Retina (tissue), 1 donor: Measurements from ENCODE around the gene FAM78B.

ENCODE experiments used
- DNase-seq: peaks from one replicate; pipeline ENCODE4 v3.0.0-alpha.2; 2016

Gene FAM78B

DNA sequence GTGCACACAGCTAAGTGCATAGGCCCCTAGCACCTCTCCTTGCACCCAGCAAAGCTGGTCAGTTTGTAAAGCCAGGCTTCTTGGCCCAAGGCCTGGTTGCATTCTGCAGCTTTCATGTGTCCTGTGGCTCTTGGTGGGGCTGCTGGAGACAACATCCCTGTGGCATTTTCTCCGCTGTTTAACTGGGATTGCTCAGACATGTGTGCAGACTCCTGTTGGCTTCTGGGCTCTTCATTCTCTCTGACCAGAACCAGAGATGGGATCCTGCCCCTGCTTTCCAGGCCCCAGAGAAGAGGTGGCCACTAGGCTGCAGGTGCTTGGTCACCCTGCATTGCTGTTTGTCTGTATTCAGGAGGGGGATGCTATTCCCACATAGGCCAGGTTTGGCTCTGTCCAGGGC lies 50.8 kb downstream of the FAM78B start:
- DNase-seq = no peak

DNA sequence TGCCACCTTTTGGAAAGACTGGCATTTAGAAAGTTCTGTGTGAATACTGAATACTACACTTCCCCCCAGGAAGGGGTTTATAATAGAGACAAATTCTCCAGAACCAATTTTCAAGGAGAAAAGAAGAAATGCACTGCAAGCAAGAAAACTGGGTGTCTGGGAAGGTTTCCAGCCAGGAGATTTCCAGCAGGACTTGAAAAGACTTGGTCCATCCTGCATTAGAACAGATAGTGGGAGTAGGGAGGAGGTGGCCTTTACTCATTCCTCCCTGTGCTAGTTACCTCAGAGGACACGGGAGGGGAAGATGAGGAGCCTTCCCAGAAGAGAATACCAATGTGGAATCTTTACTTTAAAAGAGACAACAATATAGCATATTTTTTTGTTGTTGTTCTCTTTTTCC lies 52.4 kb downstream of the FAM78B start:
- no peak for DNase-seq

DNA sequence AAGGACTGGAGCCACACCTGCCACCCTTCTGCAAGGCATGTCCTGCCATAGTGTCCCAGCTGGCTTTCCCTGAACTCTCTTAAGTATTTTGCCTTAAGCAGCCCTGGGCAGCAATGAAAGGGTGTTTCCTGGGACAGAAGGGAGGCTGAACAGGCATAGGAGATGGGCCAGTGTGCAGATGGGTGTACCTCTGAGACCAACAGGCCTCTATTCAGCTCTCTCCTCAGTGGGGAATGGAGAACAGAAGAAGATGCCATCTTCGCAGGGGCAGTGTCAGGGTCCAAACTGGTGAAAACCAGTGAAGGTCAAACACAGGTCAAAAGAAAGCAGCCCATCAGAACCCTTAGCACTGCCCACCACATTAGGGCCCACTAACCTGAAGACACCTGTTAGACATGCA lies 53.2 kb downstream of the FAM78B start:
- DNase-seq = no peak

DNA sequence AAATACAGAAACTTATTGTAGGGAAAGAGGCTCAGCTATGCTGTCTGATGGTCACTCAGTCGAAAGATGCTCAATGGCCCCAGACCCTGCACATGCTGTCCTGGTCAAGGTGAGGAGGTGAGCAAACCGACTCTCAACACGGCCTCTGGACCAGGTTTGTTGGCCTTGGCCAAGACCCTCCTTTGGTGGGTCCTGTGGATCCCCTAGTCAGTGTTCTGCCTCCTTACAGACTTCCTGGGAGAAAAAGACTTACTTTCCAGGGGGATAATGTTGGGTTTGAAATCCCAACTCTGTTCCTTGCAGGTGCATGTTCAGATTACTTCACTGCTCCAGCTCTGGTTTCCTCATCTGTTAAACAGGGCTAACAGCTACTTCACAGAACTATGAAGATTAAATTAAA lies 53.8 kb downstream of the FAM78B start:
- no peak for DNase-seq

DNA sequence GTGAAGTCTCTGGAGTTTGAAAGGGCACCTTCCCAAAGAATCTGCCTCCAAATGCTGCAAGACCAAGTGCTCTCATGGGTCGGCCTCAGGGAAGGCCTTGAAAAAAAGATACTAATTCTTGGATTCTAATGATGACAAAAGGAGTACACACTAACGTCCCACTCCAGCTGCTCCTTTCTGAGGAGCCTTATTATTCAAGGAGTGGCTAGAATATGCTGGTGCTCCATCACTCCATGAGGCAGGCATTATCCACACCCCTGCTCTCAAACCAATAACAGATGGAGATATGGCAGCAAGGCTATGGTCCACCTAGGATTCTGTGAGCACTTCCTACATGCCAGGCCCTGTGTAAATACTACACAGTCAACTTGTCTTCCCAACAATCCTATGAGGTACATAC lies 54.4 kb downstream of the FAM78B start:
- no peak for DNase-seq

DNA sequence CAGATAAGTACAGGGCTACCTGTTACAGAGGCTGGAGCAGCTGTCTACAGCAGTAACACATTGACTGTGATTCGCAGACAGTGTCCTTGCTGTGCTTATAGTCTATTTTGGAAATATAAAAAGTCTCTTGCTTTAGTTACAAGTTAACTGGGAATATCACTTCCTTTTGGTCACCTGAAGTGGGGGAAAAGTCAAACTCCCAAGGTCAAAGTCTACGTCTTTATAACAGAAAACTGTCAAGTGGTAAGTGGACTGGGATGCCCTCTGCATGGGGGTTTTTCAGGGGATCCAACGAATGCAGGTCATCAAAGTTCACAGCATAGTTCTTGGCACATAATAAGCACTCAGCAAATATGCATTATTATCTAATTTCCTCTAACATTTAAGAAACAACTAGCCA lies 55.4 kb downstream of the FAM78B start:
- no peak for DNase-seq

DNA sequence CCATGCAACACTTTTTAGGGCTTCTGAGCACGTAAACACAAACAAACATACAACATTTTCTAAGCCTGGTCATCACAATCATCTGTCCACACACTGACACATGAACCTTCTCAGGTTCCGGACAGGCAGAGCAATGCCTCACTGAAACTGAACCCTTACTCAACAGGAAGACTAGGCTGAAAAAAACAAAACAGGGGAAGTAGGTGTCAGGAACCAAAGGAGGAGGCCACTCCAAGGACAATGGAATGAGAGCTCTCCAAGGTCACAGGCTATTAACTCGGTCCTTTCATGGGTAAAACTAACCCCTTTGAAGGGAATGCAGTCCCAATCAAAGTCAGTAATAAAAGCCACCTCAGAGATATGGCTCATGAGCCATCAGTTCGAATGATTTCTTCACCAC lies 76.6 kb downstream of the FAM78B start:
- no peak for DNase-seq

DNA sequence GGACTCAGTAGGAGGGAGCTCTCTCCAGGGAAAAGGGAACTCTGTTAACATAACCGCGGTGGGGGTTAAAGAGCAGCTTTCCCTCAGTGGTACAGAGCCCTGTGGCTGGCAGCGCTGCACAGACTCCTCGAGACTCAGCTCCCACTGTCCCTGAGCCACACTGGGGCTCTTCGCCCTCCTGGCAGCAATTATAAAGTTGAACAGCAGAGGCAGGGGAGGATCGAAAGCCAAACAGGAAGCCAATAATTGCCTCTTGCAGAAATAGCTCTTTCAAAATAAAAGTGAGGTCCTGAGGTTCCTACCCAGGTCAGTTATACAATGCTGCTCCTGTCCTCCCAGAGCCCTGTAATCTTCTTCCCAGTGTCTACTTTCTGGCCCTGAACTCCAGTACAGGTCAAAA lies 77.0 kb downstream of the FAM78B start:
- DNase-seq = no peak

DNA sequence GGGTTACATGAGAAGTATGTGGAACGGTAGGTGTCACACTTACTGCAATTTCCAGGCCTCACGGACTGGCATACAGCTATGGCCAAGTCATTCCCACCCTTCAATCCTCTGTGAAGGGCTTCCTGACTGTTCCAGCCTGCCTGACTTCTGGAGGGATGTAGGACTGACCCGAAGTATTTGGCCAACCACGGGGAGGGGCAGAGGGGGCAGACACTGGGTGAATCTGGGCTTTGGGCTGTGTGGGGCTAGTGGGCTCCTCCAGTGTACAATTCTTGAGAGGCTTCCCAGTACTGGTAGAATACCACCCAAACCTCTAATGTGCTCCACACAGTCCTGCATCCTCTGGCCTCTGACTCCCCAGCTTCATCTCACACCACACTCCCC lies 78.2 kb downstream of the FAM78B start:
- no peak for DNase-seq

DNA sequence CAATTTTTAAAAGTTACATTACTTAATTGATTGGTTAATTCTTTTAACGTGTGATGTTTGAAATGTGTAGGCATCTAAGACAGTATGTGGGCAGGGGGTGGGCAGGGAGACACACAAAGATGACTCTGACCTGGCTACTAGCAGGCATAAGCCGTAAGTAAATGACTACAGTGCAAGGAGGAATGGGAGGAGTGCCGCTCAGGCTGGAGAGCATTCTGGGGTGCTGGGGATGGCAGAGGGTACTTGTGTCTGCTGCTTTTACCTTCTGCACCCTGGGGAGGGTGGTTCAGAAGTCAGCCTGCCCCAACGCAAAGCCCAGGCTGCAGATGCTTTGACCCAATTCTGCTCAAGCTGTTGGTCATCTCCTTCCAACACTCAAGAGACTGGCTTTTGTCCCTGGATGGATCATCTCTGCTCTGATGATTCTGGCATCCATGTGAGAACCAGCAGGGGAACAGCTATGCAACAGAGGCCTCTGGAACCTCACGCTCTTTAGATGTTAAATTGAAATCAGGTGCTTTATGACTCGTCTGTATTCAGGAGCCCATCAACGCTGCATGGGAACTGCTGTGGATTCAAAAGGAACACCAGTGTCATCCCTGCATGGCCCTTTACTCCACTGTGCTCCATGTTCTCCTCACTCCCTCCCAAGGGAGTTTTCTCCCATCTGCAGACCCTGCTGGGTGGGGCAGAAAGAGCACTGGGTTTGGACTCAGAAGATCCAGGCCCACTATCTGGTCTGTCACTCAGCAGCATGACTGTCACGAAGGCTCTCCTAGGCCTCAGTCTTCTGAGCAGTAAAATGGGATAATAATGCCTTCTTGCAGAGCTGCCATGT lies 78.8 kb downstream of the FAM78B start:
- no peak for DNase-seq

DNA sequence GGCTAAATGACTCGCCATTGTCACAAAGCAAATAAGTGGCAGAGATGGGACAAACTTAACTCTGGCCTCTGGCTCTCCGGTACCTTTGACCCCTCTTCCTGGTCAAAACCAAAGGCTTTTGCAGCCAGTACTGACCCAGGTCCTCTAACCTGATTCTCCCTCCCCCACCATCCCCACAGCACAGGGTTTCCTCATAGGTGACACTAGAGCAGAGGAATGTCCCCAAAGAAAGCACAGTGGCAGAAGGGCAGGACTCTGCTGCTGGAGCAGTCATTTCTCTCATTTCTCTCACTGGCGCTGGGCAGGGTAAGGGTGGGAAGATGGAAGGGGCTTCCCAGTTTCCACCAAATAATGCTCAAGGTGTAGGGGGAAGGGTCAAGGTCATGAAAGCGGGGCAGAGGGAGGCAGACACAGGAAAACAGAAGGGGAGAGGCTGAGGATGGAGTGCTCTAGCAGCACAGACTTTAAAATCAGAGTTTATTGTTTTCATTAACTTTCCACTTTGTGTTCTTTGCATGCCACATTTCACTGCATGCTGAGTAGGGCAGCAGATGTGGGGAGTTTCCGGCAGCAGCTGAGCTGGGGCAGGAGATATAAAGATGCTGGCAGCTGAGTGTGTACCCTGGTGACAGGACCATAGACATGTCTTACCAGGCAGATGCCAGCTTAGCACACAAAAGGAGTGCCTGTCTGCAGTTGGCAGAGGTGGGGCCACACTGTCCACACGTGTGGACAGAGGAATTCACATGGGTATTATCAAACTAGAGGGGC lies 80.5 kb downstream of the FAM78B start:
- DNase-seq = no peak

DNA sequence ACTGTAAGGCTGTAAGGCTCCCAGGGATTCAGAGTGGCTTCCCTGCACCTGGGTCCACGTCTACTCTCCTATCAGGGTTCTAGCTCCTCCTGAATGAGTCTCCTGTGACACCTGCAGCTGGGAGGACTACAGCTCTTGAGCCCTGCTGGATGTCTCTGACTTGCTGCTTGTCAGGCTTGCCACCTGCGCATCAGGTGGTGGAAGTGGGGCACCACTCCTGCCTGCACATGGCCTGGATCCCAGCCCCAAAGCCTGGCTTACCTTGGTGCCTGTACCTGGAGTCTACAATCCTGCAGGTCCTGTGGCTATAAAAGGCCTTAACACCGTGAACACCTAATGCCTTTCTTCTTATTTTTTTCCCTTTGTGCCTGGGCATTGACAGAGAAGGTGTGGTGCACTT lies 82.2 kb downstream of the FAM78B start:
- no peak for DNase-seq

DNA sequence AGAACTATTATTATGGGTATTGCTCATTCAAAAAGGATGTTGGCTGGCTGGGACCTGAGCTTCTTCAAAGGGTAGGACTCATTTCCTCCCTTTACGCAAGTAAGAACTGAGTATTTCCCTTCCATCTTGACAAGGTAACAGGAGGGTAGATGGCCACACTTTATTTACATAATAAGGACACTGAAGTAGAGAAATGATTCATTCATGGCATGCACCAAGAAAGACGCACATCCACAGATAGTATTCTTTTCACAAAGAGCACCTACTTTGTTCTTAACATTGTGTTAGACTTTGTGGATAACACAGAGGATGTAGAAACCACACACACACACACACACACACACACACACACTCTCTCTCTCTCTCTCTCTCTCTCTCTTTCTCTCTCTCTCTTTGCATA lies 82.9 kb downstream of the FAM78B start:
- no peak for DNase-seq

DNA sequence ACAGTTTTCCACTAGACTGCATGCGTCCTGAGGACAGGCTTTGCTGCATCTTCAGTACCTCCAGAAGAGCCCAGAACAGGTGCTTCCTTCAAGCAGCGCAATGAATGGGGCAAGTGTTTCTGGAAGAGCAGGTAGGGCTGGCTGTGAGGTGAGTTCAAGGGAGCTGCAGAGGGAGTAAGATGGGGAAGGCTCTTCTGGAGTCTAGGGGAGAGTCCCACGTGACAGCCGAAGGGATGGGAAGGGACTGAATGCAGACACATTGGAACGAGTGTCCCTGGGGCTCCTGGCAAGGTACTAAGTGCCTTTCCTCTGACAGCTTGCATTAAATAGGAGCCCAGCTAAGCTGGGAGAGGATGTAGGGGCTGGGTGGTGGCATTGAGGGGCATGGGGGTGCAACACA lies 84.2 kb downstream of the FAM78B start:
- DNase-seq = no peak

DNA sequence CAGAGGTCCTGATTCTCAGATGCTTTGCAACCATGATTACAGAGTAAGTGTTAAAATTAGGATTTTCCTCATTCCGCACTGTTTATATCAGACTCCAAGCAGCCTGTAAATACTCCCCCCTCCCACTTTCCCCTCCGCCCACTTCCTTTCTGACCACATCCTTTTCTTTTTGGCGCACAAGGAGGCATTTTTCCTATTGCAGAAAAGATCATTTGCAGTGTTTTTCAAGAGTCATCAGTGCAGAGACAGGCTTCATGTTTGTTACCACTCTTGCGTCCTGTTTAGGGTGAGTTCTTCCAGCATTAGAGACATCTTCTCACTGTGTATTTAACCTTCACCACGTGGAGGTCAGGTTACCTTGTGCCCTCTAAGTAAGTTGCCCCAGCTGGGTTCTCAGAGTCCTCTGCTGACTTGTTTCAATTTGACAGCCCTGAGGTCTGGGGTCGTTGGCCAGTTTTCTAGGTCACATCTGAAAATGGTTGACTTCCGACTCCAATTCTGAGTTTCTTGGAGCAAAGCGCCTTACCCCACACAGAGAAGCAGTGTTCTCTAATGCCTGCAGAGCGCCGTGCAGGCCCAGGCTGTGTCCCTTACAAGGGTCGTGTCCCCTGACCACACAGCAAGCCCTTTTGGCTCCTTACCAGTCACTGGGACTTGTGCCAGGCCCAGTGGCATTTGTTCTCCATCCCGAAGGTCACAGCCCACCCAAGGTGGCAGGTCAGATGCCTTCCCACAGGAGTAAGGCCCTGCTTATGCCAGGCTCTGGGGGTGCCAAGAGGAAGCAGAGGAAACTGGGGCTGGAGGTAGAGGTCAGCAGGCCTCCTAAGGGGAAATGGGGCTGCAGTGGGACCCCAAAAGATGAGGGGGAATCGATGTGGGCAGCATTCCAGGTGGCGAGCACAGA lies 85.6 kb downstream of the FAM78B start:
- DNase-seq = no peak

DNA sequence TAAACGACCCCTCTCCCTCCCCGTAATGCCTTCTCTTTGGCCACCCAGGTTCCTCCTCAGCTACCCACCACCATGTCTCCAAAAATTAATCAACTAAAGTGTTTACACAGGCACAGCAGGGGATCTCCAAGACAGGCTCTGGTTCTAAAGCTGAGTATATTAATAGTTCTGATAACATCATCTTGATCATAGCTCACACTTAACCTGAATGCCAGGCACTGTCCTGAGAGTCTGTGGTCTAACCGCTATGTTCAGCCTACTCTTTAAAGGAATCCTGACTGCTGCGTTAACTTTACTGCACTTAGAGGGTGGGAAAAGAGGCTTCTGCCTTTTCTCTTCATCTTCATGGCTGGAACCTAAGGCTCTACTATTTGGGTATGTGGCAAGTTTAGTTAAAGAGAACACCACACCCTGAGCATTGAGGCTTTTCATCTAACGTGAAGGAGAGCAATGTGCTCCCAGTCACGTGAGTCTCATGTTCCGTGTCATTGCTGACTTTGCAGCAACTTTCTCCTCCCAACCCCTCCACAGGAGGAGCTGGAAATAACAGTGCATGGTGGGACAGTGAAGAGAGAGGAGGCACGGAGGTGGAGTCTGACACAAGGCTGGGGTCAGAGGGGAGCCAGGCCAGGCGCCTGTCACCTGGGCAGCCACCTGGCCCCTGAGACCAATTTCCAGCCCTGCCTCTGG lies 86.4 kb downstream of the FAM78B start:
- DNase-seq = no peak

DNA sequence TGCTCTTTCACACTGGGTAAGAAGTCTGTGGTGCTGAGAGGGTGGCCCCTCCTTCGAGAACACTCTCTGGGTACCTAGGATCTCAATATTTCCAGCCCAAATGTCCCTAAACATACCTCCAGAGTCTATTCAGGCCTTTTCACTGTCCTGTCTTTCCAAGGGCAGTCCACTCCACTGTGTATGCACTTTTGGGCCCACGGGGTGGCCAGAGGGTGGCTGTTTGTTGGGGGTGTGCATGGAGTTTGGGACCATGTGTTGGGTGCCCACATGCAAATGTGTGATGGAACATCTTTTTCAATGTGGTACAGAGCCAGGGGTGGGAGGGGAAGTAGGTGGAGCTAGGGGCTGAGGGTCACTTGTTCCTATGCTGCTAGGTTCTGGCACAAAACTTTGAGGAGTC lies 87.5 kb downstream of the FAM78B start:
- DNase-seq = no peak

DNA sequence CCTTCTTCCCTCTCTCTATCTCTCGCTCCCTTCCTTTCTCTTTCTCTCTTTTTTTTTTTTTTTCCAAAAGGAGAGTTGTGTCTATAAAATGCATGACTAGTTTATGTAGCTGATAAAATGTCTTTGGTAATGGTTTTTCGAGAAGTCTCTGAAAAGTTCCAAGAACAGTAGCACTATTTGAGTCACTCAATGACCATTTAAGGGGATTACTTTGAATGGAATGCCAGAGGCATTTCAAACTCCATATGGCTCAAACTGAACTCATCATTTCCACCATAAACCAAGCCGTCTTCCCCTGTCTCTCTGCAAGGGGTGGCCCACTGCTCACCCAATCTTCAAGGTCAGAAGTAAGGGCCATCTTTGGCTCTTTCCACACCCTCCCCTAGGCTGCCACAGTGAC lies 93.3 kb downstream of the FAM78B start:
- no peak for DNase-seq

DNA sequence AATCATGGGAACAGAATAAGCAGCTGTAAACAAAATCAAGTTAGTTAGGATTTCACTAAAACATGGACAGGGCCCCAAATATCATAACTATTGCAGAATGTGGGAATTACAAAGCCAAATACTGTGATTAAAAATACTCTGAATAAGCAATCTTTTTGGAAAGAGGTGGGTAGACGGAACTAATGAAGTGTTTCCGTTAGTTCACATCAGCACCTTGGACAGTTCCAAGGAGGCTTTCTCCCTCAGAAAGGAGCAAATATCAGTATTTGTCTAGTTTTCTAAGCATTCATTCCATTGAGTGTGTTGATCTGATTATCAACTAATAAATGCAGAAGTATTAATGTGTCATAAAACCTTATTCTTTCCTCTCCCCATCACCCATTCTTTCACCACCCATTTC lies 97.4 kb downstream of the FAM78B start:
- no peak for DNase-seq

DNA sequence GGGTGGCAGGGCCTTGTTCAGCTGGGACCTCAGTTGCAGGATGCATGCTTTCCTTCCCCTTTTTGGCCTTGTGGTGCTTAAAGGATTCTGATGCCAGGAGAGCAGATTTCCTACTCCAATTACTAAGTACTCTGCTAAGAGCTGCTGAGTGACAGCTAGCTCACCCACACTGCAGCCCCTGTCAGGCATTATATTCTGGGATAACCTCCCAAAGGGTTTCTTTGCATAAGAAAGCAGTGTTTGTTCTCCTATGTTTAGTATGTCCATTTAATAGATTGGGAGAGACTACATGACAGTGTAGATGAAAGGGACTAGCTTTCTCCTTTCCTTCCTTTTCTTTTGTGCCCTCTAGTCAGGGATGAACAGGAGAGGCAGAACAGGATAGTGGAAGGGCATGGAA lies 100.7 kb downstream of the FAM78B start:
- DNase-seq = no peak

DNA sequence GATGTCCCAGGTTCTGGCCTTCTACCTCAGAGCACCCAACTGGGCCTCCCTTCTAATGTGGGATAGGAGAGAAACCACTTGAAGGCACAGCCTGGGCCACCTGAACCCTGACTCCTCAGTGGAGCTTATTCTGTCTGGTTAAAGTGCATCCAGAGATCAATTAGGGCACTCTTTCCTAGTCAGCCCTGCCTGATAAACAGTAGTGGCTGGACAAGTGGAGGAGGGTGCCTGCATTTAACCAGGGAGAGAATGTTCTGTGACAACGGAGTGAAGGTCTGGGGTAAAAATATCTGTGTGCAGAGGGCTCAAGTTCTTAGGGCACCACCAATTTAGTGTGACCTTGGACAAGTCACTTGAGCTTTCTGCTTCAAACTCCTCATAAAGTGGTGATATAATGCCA lies 101.8 kb downstream of the FAM78B start:
- no peak for DNase-seq

DNA sequence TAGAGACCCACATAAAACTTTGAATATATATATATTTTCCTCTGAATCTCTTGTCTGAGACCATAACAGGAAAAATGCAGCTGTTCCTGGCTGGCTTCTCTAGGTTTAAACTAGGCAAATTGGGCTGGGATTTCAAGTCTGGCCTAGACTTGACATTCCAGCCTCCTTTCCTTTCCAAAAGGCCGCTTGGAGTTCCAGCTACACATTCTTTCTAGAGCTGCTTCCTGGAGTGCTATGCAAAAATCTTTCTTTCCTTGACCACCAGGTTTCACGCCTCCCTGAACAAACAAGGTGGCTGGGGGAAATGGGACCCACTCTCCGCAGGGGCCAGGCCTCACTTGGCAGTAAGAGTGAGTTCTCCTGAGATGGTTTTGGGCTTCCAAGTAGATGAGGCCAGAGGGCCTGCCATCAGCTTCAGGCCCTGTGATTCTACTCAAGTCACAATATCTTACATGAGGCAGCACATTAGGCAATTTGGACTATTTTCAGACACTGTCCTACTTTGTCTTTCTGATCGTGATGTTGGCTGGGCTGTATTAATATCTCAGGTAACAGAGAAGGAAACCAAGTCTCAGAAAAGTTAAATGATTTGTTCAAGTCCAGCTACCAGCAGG lies 102.4 kb downstream of the FAM78B start:
- no peak for DNase-seq
